GM12878 (cell line): ENCODE data around the gene MAGEB17. TPM values are rescaled to one million over a fixed set of nuclear protein-coding genes. Genes with fewer than 3 reads are reported as not detected.

Experiments
- ASH2L ChIP-seq: fragments of 300-600, 200-600 bp; sonication (generic); IDR thresholded peaks from 2 replicates; pipeline ENCODE4 v1.6.1; 2017; ENCODE audit warnings: low read depth, mild to moderate bottlenecking, borderline replicate concordance
- E2F4 ChIP-seq: IDR thresholded peaks from 2 replicates; pipeline ENCODE4 v1.6.1; 2012; ENCODE audit warnings: low read depth, low read length, improper control_type of control experiment
- IKZF1 ChIP-seq: fragments of 450-650 bp; conservative IDR thresholded peaks from 2 replicates; pipeline ENCODE4 v1.6.1; 2017; ENCODE audit warnings: antibody characterized with exemption, mild to moderate bottlenecking
- NFYA ChIP-seq: IDR thresholded peaks from 2 replicates; pipeline ENCODE4 v1.6.1; 2011; ENCODE audit warnings: low read depth, mild to moderate bottlenecking, low read length, improper control_type of control experiment, borderline replicate concordance
- PKNOX1 ChIP-seq: fragments of 450-650 bp; IDR thresholded peaks from 2 replicates; pipeline ENCODE4 v1.6.1; 2016; ENCODE audit warnings: mild to moderate bottlenecking
- RUNX3 ChIP-seq: IDR thresholded peaks from 2 replicates; pipeline ENCODE4 v1.6.1; 2012; ENCODE audit warnings: low read length, inconsistent platforms
- SKIL ChIP-seq: fragments of 450-650 bp; IDR thresholded peaks from 2 replicates; pipeline ENCODE4 v1.6.1; 2017; ENCODE audit warnings: mild to moderate bottlenecking, low read depth, inconsistent platforms; ENCODE audit not compliant: poor library complexity, severe bottlenecking
- SREBF1 ChIP-seq: IDR thresholded peaks from 2 replicates; pipeline ENCODE4 v1.6.1; 2012; ENCODE audit warnings: mild to moderate bottlenecking, low read length
- YY1 ChIP-seq: IDR thresholded peaks from 2 replicates; pipeline ENCODE4 v1.6.1; 2011; ENCODE audit warnings: low read depth, mild to moderate bottlenecking, low read length
- polyA plus RNA-seq, 11 experiments: library from polyadenylated mRNA; depleted of rRNA in 4 of 11; unstranded in 6 of 11; stranded (reverse) in 5 of 11; fragments of >200 nt; fragmentation: Nextera tagmentation in 4 of 11; fragmentation: Illumina TruSeq in 1 of 11; extraction: Ambion mirVana in 4 of 11; extraction: Trizol in 1 of 11; gene quantifications; 1 replicate in 1 of 11; 2 replicates in 10 of 11; pipeline versions ENCODE4 v1.2.1 to v1.2.3, GENCODE V29; 2011 to 2016; ENCODE audit warnings: inconsistent platforms in 2 of 11, missing spikeins in 2 of 11, low read depth in 1 of 11
- total RNA-seq, 4 experiments: library from RNA; depleted of rRNA in 3 of 4; stranded (reverse); fragments of >200 nt in 3 of 4; fragmentation: Illumina TruSeq in 1 of 4; extraction: Trizol in 1 of 4; gene quantifications; 2 replicates each; pipeline versions ENCODE4 v1.2.1 to v1.2.3, GENCODE V29; 2013 to 2021

MAGEB17 gene
- total and polyA plus RNA-seq, 10 of the 15 experiments (the other 5 are each of a cell fraction or from before 2014, with no cell fraction given) = 0.05 to 0.21 TPM; not detected in 8

- TF ChIP-seq SKIL (no peak), YY1 (no peak), SREBF1 (no peak), ASH2L (no peak), NFYA (no peak), PKNOX1 (no peak), IKZF1 (no peak), RUNX3 (no peak), E2F4 (no peak)
- TF ChIP-seq, all 136 proteins: peak for 0
These were observed 32.3 kb upstream of the MAGEB17 start (continued) for GRCh38 chrX:16134936-16135335.
